ENCODE measurements around the gene RTN4.
"Not testable (repeated sequence)": the region's sequence is repeated elsewhere in the genome, so short reads cannot be mapped to it uniquely, and the experiment has no call there.

The RTN4 gene

GRCh38 chr2:55050100-55050994 is at the start of gene RTN4:
RTN4 (minus strand) TSS chr2:55050451; CDS start chr2:55050300, 151 bp downstream.
- peak within 1 kb of the TSS; percentile 78 for H3K4me3 ChIP-seq (ENCODE audit: low read depth, low read length)

GRCh38 chr2:55099493-55099877 is 49.2 kb upstream of the RTN4 start:
- no peak overlapping the region for H3K4me3 ChIP-seq (ENCODE audit: low read depth, low read length)

- no peak overlapping the region for H3K4me3 ChIP-seq (ENCODE audit: low read depth, low read length)
Observed at GRCh38 chr2:55097461-55098410, 47.5 kb upstream of the RTN4 start.

GRCh38 chr2:55097082-55097460 is 46.8 kb upstream of the RTN4 start:
- no peak overlapping the region for H3K4me3 ChIP-seq (ENCODE audit: low read depth, low read length)

GRCh38 chr2:55096586-55096985 is 46.3 kb upstream of the RTN4 start:
- H3K4me3 ChIP-seq (ENCODE audit: low read depth, low read length), result no peak overlapping the region

- H3K4me3 ChIP-seq (ENCODE audit: low read depth, low read length), result no peak overlapping the region
Observed at GRCh38 chr2:55093381-55093780, 43.1 kb upstream of the RTN4 start.

GRCh38 chr2:55092439-55092838 is 42.2 kb upstream of the RTN4 start:
- H3K4me3 ChIP-seq (ENCODE audit: low read depth, low read length), result no peak overlapping the region

- H3K4me3 ChIP-seq (ENCODE audit: low read depth, low read length), result not testable (repeated sequence)
Observed at GRCh38 chr2:55091681-55092080, 41.4 kb upstream of the RTN4 start.

GRCh38 chr2:55090702-55091101 is 40.5 kb upstream of the RTN4 start:
- no peak overlapping the region for H3K4me3 ChIP-seq (ENCODE audit: low read depth, low read length)

GRCh38 chr2:55089726-55090125 is 39.5 kb upstream of the RTN4 start:
- H3K4me3 ChIP-seq (ENCODE audit: low read depth, low read length), result no peak overlapping the region

GRCh38 chr2:55088400-55088799 is 38.1 kb upstream of the RTN4 start:
- H3K4me3 ChIP-seq (ENCODE audit: low read depth, low read length), result no peak overlapping the region

GRCh38 chr2:55087936-55088335 is 37.7 kb upstream of the RTN4 start:
- no peak overlapping the region for H3K4me3 ChIP-seq (ENCODE audit: low read depth, low read length)

GRCh38 chr2:55087501-55087900 is 37.2 kb upstream of the RTN4 start:
- no peak overlapping the region for H3K4me3 ChIP-seq (ENCODE audit: low read depth, low read length)

- H3K4me3 ChIP-seq (ENCODE audit: low read depth, low read length), result no peak overlapping the region
Observed at GRCh38 chr2:55085113-55086040, 35.1 kb upstream of the RTN4 start.

GRCh38 chr2:55084641-55085040 is 34.4 kb upstream of the RTN4 start:
- H3K4me3 ChIP-seq (ENCODE audit: low read depth, low read length), result no peak overlapping the region

GRCh38 chr2:55080204-55080738 is 30.0 kb upstream of the RTN4 start:
- no peak overlapping the region for H3K4me3 ChIP-seq (ENCODE audit: low read depth, low read length)

- H3K4me3 ChIP-seq (ENCODE audit: low read depth, low read length), result no peak overlapping the region
Observed at GRCh38 chr2:55078956-55079355, 28.7 kb upstream of the RTN4 start.

- no peak overlapping the region for H3K4me3 ChIP-seq (ENCODE audit: low read depth, low read length)
Observed at GRCh38 chr2:55076721-55077120, 26.5 kb upstream of the RTN4 start.

GRCh38 chr2:55076019-55076418 is 25.8 kb upstream of the RTN4 start:
- not testable (repeated sequence) for H3K4me3 ChIP-seq (ENCODE audit: low read depth, low read length)

All from iPS-11a (cell line).